Prostate gland (tissue), 2 donors: Measurements from ENCODE around the gene TSEN15. TPM values are rescaled to one million over a fixed set of nuclear protein-coding genes. Genes with fewer than 3 reads are reported as not detected.

ENCODE experiments used
- DNase-seq: peaks from one replicate; pipeline ENCODE4 v3.0.0-alpha.2; 2019; ENCODE audit warnings: low spot score
- H3K27ac ChIP-seq, 2 donors: fragments of 200-600 bp; sonication (generic); 2 replicates each; pipeline ENCODE4 v1.5.1; 2017 to 2019
- H3K27me3 ChIP-seq: fragments of 200-600 bp; sonication (generic); replicated peaks from 2 replicates; pipeline ENCODE4 v1.5.1; 2019; ENCODE audit not compliant: insufficient read depth
- H3K36me3 ChIP-seq, 2 donors: fragments of 200-600 bp; sonication (generic); 1 replicate in 1 of 2; 2 replicates in 1 of 2; pipeline versions ENCODE4 v1.5.1 to v1.8.1; 2017 to 2019
- H3K4me1 ChIP-seq: fragments of 200-600 bp; sonication (generic); replicated peaks from 2 replicates; pipeline ENCODE4 v1.5.1; 2019
- H3K4me3 ChIP-seq, 2 donors: fragments of 200-600 bp; sonication (generic); 2 replicates each; pipeline ENCODE4 v1.5.1; 2017 to 2019
- H3K9me3 ChIP-seq: fragments of 200-600 bp; sonication (generic); 2 replicates; pipeline ENCODE4 v1.5.1; 2017
- POLR2A ChIP-seq: fragments of 450-650 bp; IDR thresholded peaks from one replicate; pipeline ENCODE4 v1.6.1; 2016; ENCODE audit warnings: antibody characterized with exemption, mild to moderate bottlenecking
- POLR2AphosphoS5 ChIP-seq: sonication (generic); formaldehyde crosslinking; IDR thresholded peaks from one replicate; pipeline ENCODE4 v1.6.1; 2017; ENCODE audit warnings: antibody characterized with exemption
- WGBS: methylation state at CpG from one replicate; pipeline ENCODE4 v1.1.5; 2018; 5-methylcytosine and 5-hydroxymethylcytosine counted together
- intact Hi-C: fragments of 100-400 bp; cut with DNase I; formaldehyde crosslinking; loops from one replicate; pipeline ENCODE4 v1.14.2; 2022
- total RNA-seq, 2 donors: library from RNA; depleted of rRNA; stranded (reverse); fragments of >200 nt; gene quantifications; one replicate each; pipeline ENCODE4 v1.1.0, GENCODE V29; 2016
- TF ChIP-seq, protein P1 (sequence below), 4 experiments: fragments of 200-600 bp in 2 of 4; fragments of 450-650 bp in 2 of 4; sonication (generic) in 2 of 4; IDR thresholded peaks; 1 replicate in 3 of 4; 2 replicates in 1 of 4; pipeline ENCODE4 v1.5.1; 2016 to 2019; ENCODE audit warnings: antibody characterized with exemption in 4 of 4, mild to moderate bottlenecking in 2 of 4, moderate library complexity in 2 of 4

TSEN15 gene
- total RNA-seq, 2 donors from 2014 or later = 33.4 to 36.8 TPM

DNA sequence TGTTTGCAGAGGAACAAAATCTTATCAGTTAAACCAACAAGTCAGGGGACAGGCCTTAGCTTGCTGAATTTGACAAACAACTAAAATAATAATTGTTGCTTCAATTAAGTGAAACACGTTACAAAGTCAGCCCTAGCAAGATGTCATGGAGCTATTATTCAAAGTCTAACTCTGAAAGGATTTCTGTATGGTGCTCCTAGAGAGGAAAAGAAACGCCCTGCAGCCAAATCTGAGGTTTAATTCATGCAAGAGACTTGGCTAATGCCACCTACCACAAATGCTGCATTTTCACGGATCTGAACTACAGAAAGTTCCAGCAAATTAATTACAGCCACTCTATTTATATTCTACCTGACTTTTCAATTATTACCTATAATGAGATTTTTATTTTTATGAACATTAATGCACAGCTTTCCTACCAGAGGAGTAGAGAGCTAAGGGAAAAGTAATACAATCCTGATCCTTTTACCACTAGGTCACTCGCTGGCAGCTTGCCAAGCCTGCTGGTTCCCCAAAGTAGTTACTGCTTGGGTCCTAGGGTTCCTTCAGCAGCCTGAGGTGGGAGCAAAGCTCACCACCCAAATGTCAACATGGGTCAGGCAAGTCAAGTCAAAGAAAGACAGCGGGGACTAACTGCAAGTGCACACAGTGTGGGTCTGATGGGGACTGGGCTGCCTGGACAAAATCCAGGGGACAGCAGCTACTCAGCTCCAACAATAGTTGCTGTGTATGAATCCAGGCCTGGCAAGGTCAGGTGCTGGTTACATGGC lies 22.5 kb upstream of the TSEN15 start:
- no peak for TF ChIP-seq POLR2A
- no peak for TF ChIP-seq POLR2AphosphoS5
- TF ChIP-seq, protein P1, sequence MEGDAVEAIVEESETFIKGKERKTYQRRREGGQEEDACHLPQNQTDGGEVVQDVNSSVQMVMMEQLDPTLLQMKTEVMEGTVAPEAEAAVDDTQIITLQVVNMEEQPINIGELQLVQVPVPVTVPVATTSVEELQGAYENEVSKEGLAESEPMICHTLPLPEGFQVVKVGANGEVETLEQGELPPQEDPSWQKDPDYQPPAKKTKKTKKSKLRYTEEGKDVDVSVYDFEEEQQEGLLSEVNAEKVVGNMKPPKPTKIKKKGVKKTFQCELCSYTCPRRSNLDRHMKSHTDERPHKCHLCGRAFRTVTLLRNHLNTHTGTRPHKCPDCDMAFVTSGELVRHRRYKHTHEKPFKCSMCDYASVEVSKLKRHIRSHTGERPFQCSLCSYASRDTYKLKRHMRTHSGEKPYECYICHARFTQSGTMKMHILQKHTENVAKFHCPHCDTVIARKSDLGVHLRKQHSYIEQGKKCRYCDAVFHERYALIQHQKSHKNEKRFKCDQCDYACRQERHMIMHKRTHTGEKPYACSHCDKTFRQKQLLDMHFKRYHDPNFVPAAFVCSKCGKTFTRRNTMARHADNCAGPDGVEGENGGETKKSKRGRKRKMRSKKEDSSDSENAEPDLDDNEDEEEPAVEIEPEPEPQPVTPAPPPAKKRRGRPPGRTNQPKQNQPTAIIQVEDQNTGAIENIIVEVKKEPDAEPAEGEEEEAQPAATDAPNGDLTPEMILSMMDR (IDR thresholded peaks at IDR 0.05) = no peak
- 51% methylated on average over 5 of the region's 5 CpGs for WGBS
- Histone ChIP-seq H3K4me1 (no peaks in the 10 kb centered on the region), H3K9me3 (no peaks in the 10 kb centered on the region), H3K4me3 (no peak overlapping the region), H3K27me3 (no peaks in the 10 kb centered on the region), H3K36me3 (no peaks in the 10 kb centered on the region), H3K27ac (no peak overlapping the region)
- DNase-seq = peak; percentile 9
- intact Hi-C loops = no loop called here

DNA sequence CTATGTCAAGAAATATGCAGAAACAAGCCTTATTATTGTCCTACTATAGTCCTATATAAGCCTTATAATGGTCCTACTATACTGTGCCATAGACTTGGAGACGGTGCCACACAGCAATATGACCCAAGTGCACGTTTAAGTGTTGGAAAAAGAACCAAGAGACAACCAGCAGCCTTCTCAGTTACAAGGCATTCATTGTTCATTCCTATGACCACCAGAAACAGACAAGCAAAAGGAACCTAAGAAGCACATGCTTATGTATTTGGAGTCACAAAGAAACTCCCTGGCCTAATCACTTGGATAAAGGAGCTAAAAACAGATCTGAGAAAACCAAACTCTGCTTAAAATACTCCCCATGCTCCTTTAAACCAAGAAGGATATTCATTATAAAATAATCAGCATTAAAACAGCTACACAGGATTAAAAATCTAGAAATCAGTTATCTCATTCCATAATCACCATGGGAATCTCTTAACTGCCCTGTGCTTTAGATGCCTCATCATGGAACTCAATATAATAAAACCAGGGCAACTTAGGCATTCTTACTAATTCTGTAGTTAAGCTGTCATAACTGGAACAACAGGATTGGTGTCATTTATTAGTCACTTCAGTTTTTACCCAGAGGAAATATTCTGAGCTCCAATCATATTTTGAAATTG lies 21.0 kb upstream of the TSEN15 start:
- no peaks in the 10 kb centered on the region for H3K36me3 ChIP-seq
- TF ChIP-seq POLR2A (no peak), POLR2AphosphoS5 (no peak)
- TF ChIP-seq, protein P1 (IDR thresholded peaks at IDR 0.05) = no peak
- H3K27me3 ChIP-seq = no peaks in the 10 kb centered on the region
- no peak overlapping the region for H3K4me3 ChIP-seq
- intact Hi-C loops = loop anchor here (10.0 kb wide), 1 partner anchor 396 kb away; the partner anchor contains the start of gene ARPC5
- H3K4me1 ChIP-seq = no peaks in the 10 kb centered on the region
- DNase-seq = no peak
- no peaks in the 10 kb centered on the region for H3K9me3 ChIP-seq
- no peak overlapping the region for H3K27ac ChIP-seq
- WGBS = 65% methylated on average over 2 of the region's 2 CpGs

DNA sequence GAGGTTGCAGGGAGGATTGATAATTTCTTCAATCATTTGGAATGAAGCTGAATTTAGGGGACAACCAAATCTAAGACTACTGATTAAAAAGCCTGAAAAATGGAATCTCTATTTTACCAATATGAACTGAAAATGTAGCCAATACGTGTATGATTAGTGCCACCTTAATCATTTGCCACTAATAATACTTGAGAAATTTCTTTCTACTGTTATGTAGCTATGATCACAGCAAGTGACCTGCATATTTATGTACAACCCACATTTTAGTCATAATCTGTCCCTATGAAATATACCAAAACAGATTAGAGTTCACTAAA lies 20.5 kb upstream of the TSEN15 start:
- Histone ChIP-seq H3K4me1 (no peaks in the 10 kb centered on the region), H3K36me3 (no peaks in the 10 kb centered on the region), H3K4me3 (no peak overlapping the region), H3K9me3 (no peaks in the 10 kb centered on the region), H3K27ac (no peak overlapping the region), H3K27me3 (no peaks in the 10 kb centered on the region)
- intact Hi-C loops = loop anchor here (10.0 kb wide), 1 partner anchor 396 kb away; the partner anchor contains the start of gene ARPC5
- WGBS = 96% methylated on average over 1 of the region's 1 CpG
- DNase-seq = no peak
- no peak for TF ChIP-seq POLR2A
- TF ChIP-seq, protein P1 (IDR thresholded peaks at IDR 0.05) = no peak
- no peak for TF ChIP-seq POLR2AphosphoS5

DNA sequence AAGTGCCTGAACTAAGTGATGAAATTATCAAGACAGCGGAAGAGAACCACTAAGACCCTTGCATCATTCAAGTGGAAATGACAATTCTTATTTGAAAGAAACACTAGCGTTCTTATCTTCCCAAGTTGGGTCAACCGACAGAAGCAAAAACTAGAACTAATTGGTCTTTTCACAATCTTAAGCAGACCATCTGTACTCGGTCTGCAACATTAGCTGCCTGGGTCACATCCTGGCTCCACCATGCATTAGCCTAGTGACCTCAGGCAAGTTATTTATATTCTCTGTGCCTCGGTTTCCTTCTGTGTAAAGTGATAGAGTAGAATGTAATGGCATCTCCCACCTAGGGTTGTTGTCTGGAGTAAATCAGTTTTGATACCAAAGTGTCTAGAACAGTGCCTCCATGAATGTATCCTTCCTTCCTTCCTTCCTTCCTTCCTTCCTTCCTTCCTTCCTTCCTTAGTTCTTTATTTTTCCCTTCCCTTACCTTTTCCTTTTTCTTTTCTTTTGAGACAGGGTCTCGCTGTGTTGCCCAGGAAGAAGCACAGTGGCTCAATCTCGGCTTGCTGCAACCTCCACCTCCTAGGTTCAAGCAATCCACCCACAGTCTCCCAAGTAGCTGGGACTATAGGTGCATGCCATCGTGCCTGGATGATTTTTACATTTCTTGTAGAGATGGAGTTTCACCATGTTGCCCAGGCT lies 20.0 kb upstream of the TSEN15 start:
- Histone ChIP-seq H3K9me3 (no peaks in the 10 kb centered on the region), H3K27ac (no peak overlapping the region), H3K27me3 (no peaks in the 10 kb centered on the region), H3K36me3 (no peaks in the 10 kb centered on the region), H3K4me1 (no peaks in the 10 kb centered on the region), H3K4me3 (no peak overlapping the region)
- DNase-seq = no peak
- intact Hi-C loops = loop anchor here (10.0 kb wide), 1 partner anchor 397 kb away; the partner anchor contains the start of gene ARPC5
- 95% methylated on average over 8 of the region's 8 CpGs for WGBS
- TF ChIP-seq POLR2AphosphoS5 (no peak), POLR2A (no peak)
- TF ChIP-seq, protein P1 (IDR thresholded peaks at IDR 0.05) = no peak
